Measurements from ENCODE around the gene RALY. TPM values are rescaled to one million over a fixed set of nuclear protein-coding genes. Genes with fewer than 3 reads are reported as not detected.
A peak's percentile ranks its signal among the peaks of the same experiment; 100 is the strongest.

The RALY gene
- total RNA-seq, 1 experiment from 2014 or later, result 219 TPM

DNA sequence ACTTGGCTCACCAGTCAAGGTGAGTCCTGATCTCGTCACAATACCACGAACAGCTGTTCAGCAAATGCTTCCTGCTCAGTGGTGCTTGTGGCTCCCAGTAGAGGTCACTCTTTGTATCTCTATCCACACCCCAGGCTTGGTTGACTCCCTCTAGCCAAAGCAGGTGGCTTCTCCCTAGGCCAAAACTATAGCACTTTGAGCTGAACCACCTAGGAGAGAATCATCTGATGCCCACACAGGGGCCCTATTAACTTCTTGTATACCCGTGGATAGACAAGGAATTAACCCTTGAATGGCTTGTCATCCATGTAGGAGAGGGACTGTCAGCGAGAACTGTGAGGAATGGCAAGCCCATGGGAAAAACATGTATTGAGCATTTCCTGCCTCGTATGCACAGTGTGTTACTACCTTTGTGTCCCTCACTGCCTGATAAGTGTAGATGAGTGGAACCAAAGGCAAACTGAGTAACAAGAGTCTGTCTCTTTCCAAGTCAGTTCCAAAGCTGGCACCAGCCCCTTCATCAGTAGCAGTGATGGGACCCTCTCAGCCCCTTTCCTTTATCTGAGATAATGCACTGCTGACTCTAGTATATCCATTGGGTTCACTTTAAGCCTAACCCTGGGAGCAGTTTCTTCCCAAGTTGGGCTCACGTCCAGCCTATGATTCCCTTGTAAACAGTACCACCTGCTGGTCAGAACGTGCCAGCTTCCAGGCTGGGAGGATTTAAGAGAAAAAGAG lies 75.8 kb downstream of the RALY start:
- Histone ChIP-seq H3K4me3 (no peak overlapping the region), H3K79me2 (ENCODE audit: low read depth) (peaks cover 30% of the 10 kb centered on the region; the same call in 1 of the 2 replicates), H3K9me2 (ENCODE audit: insufficient read depth) (no peaks in the 10 kb centered on the region), H4K20me1 (ENCODE audit: insufficient read depth) (peaks cover 30% of the 10 kb centered on the region), H3K36me3 (ENCODE audit: low read depth) (no peaks in the 10 kb centered on the region), H3K27me3 (ENCODE audit: insufficient read depth, low read depth) (no peaks in the 10 kb centered on the region), H3F3A (ENCODE audit: insufficient read depth, low read depth) (peaks cover 20% of the 10 kb centered on the region), H3K4me1 (replicated peaks; ENCODE audit: insufficient read depth) (peaks cover 13% of the 10 kb centered on the region; the same call in 1 of the 2 replicates), H3K27ac (0 out of 2 replicates have a peak overlapping the region, but pooled peaks have one; percentile 33), H3K9me3 (ENCODE audit: insufficient read depth, low read depth) (no peaks in the 10 kb centered on the region), H3K4me2 (no peak overlapping the region), H2AFZ (no peak overlapping the region)
- TF ChIP-seq, protein P1, sequence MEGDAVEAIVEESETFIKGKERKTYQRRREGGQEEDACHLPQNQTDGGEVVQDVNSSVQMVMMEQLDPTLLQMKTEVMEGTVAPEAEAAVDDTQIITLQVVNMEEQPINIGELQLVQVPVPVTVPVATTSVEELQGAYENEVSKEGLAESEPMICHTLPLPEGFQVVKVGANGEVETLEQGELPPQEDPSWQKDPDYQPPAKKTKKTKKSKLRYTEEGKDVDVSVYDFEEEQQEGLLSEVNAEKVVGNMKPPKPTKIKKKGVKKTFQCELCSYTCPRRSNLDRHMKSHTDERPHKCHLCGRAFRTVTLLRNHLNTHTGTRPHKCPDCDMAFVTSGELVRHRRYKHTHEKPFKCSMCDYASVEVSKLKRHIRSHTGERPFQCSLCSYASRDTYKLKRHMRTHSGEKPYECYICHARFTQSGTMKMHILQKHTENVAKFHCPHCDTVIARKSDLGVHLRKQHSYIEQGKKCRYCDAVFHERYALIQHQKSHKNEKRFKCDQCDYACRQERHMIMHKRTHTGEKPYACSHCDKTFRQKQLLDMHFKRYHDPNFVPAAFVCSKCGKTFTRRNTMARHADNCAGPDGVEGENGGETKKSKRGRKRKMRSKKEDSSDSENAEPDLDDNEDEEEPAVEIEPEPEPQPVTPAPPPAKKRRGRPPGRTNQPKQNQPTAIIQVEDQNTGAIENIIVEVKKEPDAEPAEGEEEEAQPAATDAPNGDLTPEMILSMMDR (conservative IDR thresholded peaks at IDR 0.05), result peak; percentile 89
- TF ChIP-seq EZH2 (IDR thresholded peaks at IDR 0.05; ENCODE audit: low read depth), result no peak
- intact Hi-C loops (cut with micrococcal nuclease; ENCODE audit: unreplicated experiment), result loop anchor here (1.0 to 10.0 kb wide), 8 partner anchors 75 to 668 kb away; partner anchors contain the start of genes ACTL10, CDK5RAP1, CHMP4B and ZNF341
- BruUV-seq (replicated peaks), result no TSS peak
- peak; percentile 70 to 75 for DNase-seq
- POLR2A ChIA-PET (ENCODE audit: unreplicated experiment), result interaction anchor here (0.6 to 0.9 kb wide), 2 partner anchors 80 to 201 kb away, joined by 4 to 6 read pairs; no protein-coding TSS in a partner anchor
- CTCF ChIA-PET, result interaction anchor here (0.6 to 1.1 kb wide), 4 partner anchors 43 to 337 kb away, joined by 3 to 7 read pairs (median 4); partner anchors contain the start of gene ZNF341

DNA sequence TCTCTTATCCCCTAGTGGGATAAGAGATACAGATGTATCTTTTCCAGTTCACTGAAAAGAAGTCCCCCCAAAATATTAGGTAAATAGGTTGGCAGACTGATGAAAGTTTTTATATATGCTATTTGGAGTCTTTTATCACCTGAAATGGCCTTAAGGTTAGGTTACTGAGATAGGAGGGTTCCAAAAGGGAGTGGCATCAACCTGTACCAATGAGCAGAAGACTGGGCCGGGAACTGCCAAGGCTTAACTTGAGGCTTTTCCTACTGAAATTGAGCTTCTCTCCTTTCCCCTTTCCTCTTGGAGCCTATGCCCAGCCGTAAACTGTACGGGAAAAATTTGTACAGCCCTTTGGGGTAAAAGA lies 76.3 kb downstream of the RALY start:
- Histone ChIP-seq H3K4me1 (replicated peaks; ENCODE audit: insufficient read depth) (peaks cover 13% of the 10 kb centered on the region; the same call in 1 of the 2 replicates), H3F3A (ENCODE audit: insufficient read depth, low read depth) (peaks cover 19% of the 10 kb centered on the region), H3K9me2 (ENCODE audit: insufficient read depth) (no peaks in the 10 kb centered on the region), H3K4me2 (no peak overlapping the region), H2AFZ (no peak overlapping the region), H3K4me3 (no peak overlapping the region), H3K27me3 (ENCODE audit: insufficient read depth, low read depth) (no peaks in the 10 kb centered on the region), H3K27ac (no peak overlapping the region), H3K36me3 (ENCODE audit: low read depth) (no peaks in the 10 kb centered on the region), H3K79me2 (ENCODE audit: low read depth) (peaks cover 30% of the 10 kb centered on the region; the same call in 1 of the 2 replicates), H3K9me3 (ENCODE audit: insufficient read depth, low read depth) (no peaks in the 10 kb centered on the region), H4K20me1 (ENCODE audit: insufficient read depth) (peaks cover 25% of the 10 kb centered on the region)
- ChIA-PET POLR2A (ENCODE audit: unreplicated experiment) (interaction anchor here (0.6 kb wide), 1 partner anchor 202 kb away, joined by 6 read pairs; no protein-coding TSS in a partner anchor), CTCF (interaction anchor here (0.6 to 0.8 kb wide), 3 partner anchors 58 to 508 kb away, joined by 3 to 4 read pairs (median 3); partner anchors contain the start of gene ZNF341)
- intact Hi-C loops (cut with micrococcal nuclease; ENCODE audit: unreplicated experiment), result loop anchor here (2.0 to 5.0 kb wide), 2 partner anchors 207 to 613 kb away; no protein-coding TSS in a partner anchor
- DNase-seq, result no peak
- TF ChIP-seq EZH2 (IDR thresholded peaks at IDR 0.05; ENCODE audit: low read depth), result no peak
- TF ChIP-seq, protein P1 (conservative IDR thresholded peaks at IDR 0.05), result peak; percentile 20; the same call in 1 of the 2 replicates
- BruUV-seq (replicated peaks), result no TSS peak

DNA sequence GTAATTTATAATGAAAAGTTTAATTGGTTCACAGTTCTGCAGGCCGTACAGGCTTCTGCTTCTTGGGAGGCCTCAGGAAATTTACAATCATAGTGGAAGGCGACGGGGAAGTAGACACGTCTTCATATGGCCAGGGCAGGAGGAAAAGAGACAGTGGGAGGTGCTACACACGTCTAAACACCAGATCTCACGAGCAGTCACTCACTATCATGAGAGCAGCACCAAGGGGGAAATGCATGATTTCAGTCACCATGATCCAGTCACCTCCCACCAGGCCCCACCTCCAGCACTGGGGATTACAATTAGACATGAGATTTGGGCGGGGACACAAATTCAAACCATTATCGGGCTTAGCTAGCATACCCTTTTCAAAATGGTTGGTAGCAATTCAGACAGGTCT lies 77.1 kb downstream of the RALY start:
- H2AFZ ChIP-seq, result no peak overlapping the region
- DNase-seq, result no peak
- H3K79me2 ChIP-seq (ENCODE audit: low read depth), result peaks cover 26% of the 10 kb centered on the region; the same call in 1 of the 2 replicates
- H3F3A ChIP-seq (ENCODE audit: insufficient read depth, low read depth), result peaks cover 13% of the 10 kb centered on the region
- H3K4me2 ChIP-seq, result no peak overlapping the region
- H3K4me1 ChIP-seq (replicated peaks; ENCODE audit: insufficient read depth), result peaks cover 13% of the 10 kb centered on the region; the same call in 1 of the 2 replicates
- no peaks in the 10 kb centered on the region for H3K36me3 ChIP-seq (ENCODE audit: low read depth)
- ChIA-PET POLR2A (ENCODE audit: unreplicated experiment) (no interaction called here), CTCF (no interaction called here)
- no TSS peak for BruUV-seq (replicated peaks)
- intact Hi-C loops (cut with micrococcal nuclease; ENCODE audit: unreplicated experiment), result loop anchor here (2.0 to 5.0 kb wide), 2 partner anchors 208 to 614 kb away; no protein-coding TSS in a partner anchor
- H3K9me3 ChIP-seq (ENCODE audit: insufficient read depth, low read depth), result no peaks in the 10 kb centered on the region
- H3K27me3 ChIP-seq (ENCODE audit: insufficient read depth, low read depth), result no peaks in the 10 kb centered on the region
- TF ChIP-seq, protein P1 (conservative IDR thresholded peaks at IDR 0.05), result no peak
- no peak for TF ChIP-seq EZH2 (IDR thresholded peaks at IDR 0.05; ENCODE audit: low read depth)
- no peaks in the 10 kb centered on the region for H3K9me2 ChIP-seq (ENCODE audit: insufficient read depth)
- H3K27ac ChIP-seq, result no peak overlapping the region
- H3K4me3 ChIP-seq, result no peak overlapping the region
- peaks cover 25% of the 10 kb centered on the region for H4K20me1 ChIP-seq (ENCODE audit: insufficient read depth)
